NK-92 (cell line): ENCODE data around the gene PTMA.
"Not testable (repeated sequence)": the region's sequence is repeated elsewhere in the genome, so short reads cannot be mapped to it uniquely, and the experiment has no call there.

ENCODE experiments used
- DNase-seq: peaks from one replicate; lab custom pipeline; 2025; ENCODE audit not compliant: unreplicated experiment; lab: John Stamatoyannopoulos, UW

Gene PTMA

DNA sequence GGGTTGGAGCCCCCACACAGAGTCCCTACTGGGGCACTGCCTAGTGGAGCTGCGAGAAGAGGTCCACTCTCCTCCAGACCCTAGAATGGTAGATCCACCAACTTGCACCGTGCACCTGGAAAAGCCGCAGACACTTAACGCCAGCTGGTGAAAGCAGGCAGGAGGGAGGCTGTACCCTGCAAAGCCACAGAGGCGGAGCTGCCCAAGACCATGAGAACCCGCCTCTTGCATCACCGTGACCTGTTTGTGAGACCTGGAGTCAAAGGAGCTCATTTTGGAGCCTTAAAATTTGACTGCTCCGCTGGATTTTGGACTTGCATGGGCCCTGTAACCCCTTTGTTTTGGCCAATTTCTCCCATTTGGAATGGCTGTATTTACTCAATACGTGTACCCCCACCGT, 40.7 kb downstream of the PTMA start:
- not testable (repeated sequence) for DNase-seq

DNA sequence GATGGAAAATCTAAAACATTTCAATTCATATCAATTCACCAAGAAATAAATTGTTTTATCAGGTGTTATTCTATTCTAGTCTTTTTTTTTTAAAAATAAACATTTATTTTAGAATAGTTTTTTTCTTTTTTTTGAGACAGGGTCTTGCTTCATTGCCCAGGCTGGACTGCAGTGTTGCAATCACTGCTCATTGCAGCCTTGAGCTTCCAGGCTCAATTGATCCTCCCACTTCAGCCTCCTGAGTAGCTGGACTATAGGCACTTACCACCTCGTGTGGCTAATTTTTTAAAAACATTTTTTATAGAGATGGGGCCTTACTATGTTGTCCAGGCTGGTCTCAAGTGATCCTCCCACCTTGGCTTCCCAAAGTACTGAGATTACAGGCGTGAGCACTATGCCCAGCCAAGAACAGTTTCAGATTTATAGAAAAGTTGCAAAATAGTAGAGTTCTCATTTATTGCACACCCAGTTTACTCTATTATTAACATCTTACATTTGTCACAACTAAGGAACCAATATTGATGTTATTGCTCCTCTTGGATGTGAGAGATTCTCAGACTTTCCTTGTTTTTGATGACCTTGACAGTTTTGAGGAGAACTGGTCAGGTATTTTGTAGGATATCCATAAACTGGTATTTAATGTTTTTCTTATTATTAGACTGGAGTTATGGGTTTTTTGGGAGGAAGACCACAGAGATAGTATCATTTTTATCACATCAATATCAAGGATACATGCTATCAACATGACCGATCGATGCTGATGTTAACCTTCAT, 42.9 kb downstream of the PTMA start:
- DNase-seq, result no peak

DNA sequence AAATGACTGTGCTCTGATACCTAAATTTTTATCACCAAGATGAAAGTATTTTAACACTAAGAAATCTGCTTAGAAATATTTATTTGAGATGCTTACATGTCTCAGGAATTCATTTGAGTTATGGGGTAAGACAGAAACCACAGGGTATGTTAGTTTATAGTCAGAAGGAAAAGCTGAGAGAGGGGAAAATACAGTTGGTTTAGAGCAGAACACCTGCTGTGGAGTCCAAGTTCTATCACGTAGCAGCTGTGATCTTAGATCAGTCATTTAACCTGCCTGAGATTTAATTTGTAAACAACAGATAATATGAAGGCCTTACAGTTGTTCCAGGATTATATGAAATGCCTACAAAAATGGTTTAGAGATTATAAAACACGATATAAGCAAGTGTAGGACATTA, 43.7 kb downstream of the PTMA start:
- no peak for DNase-seq

GRCh38 chr2:231761735-231762134, 53.4 kb downstream of the PTMA start:
- no peak for DNase-seq
